ENCODE measurements around the gene SMOC2. TPM values are rescaled to one million over a fixed set of nuclear protein-coding genes. Genes with fewer than 3 reads are reported as not detected.

Gene SMOC2
- total and polyA plus RNA-seq, 2 of the 13 experiments (the other 11 are each of a cell fraction or from before 2014, with no cell fraction given) = not detected

DNA sequence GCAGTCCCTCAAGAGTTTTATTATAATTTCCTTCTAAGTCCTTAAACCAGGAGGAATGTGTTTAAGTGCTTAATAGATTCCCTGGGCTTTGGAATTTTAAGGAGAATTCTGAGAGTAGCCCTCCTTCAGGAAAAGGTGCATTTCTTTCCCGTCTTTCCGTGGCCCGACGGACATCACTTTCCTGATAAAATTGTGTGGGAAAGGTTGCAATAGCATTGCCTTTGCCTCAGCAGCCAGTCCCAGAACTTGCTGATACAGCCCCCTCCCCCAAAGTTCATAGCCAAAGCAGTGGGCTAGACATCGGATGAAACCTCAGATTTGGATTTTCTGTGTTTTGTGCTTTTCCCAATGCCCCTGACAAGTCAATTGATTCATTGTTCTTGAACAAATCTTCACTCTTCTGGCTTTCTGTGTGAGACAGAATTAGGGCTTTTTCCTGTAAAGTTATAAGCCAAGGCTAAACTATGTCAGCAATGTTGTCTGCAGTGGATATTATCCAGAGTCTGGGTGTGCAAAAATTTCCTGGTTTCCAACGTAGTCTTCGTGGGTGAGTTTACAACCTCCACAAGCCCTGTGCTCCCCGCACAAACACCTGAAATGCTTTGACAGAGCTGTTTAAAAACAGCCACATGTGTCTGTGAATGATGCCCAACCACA lies 1.1 kb upstream of the SMOC2 start (continued):
- TF ChIP-seq, protein P1, sequence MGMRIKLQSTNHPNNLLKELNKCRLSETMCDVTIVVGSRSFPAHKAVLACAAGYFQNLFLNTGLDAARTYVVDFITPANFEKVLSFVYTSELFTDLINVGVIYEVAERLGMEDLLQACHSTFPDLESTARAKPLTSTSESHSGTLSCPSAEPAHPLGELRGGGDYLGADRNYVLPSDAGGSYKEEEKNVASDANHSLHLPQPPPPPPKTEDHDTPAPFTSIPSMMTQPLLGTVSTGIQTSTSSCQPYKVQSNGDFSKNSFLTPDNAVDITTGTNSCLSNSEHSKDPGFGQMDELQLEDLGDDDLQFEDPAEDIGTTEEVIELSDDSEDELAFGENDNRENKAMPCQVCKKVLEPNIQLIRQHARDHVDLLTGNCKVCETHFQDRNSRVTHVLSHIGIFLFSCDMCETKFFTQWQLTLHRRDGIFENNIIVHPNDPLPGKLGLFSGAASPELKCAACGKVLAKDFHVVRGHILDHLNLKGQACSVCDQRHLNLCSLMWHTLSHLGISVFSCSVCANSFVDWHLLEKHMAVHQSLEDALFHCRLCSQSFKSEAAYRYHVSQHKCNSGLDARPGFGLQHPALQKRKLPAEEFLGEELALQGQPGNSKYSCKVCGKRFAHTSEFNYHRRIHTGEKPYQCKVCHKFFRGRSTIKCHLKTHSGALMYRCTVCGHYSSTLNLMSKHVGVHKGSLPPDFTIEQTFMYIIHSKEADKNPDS (CRISPR knock-in tag; IDR thresholded peaks at IDR 0.05) = no peak
- TF ChIP-seq, protein P2, sequence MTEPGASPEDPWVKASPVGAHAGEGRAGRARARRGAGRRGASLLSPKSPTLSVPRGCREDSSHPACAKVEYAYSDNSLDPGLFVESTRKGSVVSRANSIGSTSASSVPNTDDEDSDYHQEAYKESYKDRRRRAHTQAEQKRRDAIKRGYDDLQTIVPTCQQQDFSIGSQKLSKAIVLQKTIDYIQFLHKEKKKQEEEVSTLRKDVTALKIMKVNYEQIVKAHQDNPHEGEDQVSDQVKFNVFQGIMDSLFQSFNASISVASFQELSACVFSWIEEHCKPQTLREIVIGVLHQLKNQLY (CRISPR knock-in tag; IDR thresholded peaks at IDR 0.05) = no peak
- TF ChIP-seq SRSF4 (IDR thresholded peaks at IDR 0.05; ENCODE audit: low read depth, low read length, poor library complexity, severe bottlenecking) (no peak), CEBPG (CRISPR knock-in tag; IDR thresholded peaks at IDR 0.05) (no peak), RNF2 (conservative IDR thresholded peaks at IDR 0.05; ENCODE audit: low read depth) (no peak), ZNF282 (IDR thresholded peaks at IDR 0.05; ENCODE audit: partially characterized antibody) (no peak), MED8 (CRISPR knock-in tag; IDR thresholded peaks at IDR 0.05; ENCODE audit: insufficient replicate concordance) (no peak)

DNA sequence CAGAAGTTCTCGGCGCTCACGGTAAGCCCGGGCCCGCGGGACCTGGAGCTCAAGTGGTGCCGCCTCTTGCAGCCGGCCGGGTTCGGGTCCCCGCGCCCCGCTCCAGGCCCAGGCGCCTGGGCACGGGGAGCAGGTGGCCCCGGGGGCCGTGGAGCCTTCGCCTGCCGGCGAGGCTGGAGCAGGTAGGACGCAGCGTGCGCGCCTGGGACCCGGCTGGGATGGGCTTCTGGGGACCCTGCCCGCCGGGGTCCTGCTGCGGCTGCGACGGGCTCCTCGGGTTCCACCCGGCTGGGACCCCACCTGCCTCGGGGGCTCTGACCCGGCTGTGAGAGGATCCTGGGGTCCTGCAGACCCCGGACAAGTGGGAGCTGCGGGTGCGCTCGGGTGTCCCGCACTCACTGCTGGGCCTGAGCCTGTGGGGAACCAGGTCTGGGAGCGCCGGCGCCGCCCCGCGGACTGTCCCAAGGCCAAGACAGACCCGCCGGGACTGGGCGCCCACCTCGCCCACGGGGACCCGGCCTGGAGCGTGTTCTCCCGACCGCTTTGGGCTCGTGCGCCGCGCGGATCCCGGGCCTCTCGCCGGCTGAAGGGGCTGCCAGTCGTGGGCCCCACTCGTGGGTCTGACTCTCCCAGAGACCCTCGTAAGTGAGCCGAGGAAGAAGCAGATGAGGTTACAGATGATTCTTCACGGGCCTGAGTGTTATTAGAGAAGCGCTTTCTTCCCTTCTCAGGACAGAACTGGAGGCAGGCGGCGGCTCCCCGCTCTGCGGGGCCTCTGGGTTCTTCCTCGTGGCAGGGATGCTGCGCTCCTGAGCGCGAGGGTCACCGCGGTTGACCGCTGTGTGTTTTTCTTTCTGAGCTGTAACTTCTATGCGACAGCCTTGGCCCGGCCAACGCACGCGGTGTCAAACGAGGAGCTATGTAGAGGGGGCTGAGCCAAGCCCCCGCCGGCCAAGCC lies 729 bp downstream of the SMOC2 start:
- FAIRE-seq = no peak
- CTCF ChIA-PET (ENCODE audit: low intra/inter-chr PET ratio, low total read pairs) = no interaction called here
- BruUV-seq (replicated peaks) = no TSS peak
- no peak overlapping the region for H3K27ac ChIP-seq (ENCODE audit: extremely low read length, insufficient read depth, low read length)
- no peak overlapping the region for H3K9ac ChIP-seq (ENCODE audit: insufficient read depth, low read depth, low read length)
- no peak overlapping the region for H3K4me3 ChIP-seq (replicated peaks in 1 of 3; ENCODE audit: insufficient read depth in 1 of 3, low read depth in 2 of 3, low read length in 3 of 3)
- intact Hi-C loops (cut with micrococcal nuclease; ENCODE audit: unreplicated experiment) = no loop called here
- no peaks in the 10 kb centered on the region for H3K36me3 ChIP-seq (replicated peaks in 1 of 2; ENCODE audit: control insufficient read depth in 1 of 2, insufficient read depth in 2 of 2, low read length in 2 of 2)
- H4K20me1 ChIP-seq (ENCODE audit: insufficient read depth, low read length) = no peaks in the 10 kb centered on the region
- TF ChIP-seq ZMYM4 (CRISPR knock-in tag; IDR thresholded peaks at IDR 0.05) = no peak
- TF ChIP-seq IRX3 (CRISPR knock-in tag; IDR thresholded peaks at IDR 0.05; ENCODE audit: borderline replicate concordance, low read depth) = no peak
- no peak for TF ChIP-seq ELF4 (CRISPR knock-in tag; IDR thresholded peaks at IDR 0.05; ENCODE audit: borderline replicate concordance)
- TF ChIP-seq, protein P3, sequence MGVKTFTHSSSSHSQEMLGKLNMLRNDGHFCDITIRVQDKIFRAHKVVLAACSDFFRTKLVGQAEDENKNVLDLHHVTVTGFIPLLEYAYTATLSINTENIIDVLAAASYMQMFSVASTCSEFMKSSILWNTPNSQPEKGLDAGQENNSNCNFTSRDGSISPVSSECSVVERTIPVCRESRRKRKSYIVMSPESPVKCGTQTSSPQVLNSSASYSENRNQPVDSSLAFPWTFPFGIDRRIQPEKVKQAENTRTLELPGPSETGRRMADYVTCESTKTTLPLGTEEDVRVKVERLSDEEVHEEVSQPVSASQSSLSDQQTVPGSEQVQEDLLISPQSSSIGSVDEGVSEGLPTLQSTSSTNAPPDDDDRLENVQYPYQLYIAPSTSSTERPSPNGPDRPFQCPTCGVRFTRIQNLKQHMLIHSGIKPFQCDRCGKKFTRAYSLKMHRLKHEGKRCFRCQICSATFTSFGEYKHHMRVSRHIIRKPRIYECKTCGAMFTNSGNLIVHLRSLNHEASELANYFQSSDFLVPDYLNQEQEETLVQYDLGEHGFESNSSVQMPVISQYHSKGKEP (CRISPR knock-in tag; IDR thresholded peaks at IDR 0.05) = no peak
- TF ChIP-seq EZH2 (conservative IDR thresholded peaks at IDR 0.05; ENCODE audit: low read depth, low read length) = peak; percentile 90
- TF ChIP-seq ZNF256 (CRISPR knock-in tag; conservative IDR thresholded peaks at IDR 0.05) = no peak
- TF ChIP-seq NFYC (CRISPR knock-in tag; IDR thresholded peaks at IDR 0.05) = no peak
- no peak for TF ChIP-seq TMF1 (CRISPR knock-in tag; IDR thresholded peaks at IDR 0.05; ENCODE audit: low read depth)
- H3K4me2 ChIP-seq (ENCODE audit: low read depth, low read length) = no peak overlapping the region
- H2AFZ ChIP-seq (ENCODE audit: low read length) = no peak overlapping the region
- in situ Hi-C loops (cut with HindIII; ENCODE audit: extremely low pct_ligation_motif_present, low pct_unique_long_range_greater_than_20kb) = no loop called here
- POLR2A ChIA-PET = no interaction called here
- no peaks in the 10 kb centered on the region for H3K79me2 ChIP-seq (ENCODE audit: insufficient read depth, low read length)
- H3K4me1 ChIP-seq (ENCODE audit: insufficient read depth, low read length) = no peaks in the 10 kb centered on the region
- DNase-seq (ENCODE audit: low spot score) = no peak
- no peaks in the 10 kb centered on the region for H3K9me3 ChIP-seq (ENCODE audit: low read length)
- peaks cover 6 to 75% of the 10 kb centered on the region in 2 experiments for H3K27me3 ChIP-seq (ENCODE audit: control insufficient read depth in 1 of 2, insufficient read depth in 2 of 2, low read length in 2 of 2)
- 20% methylated on average over 19 of the region's 87 CpGs for WGBS (ENCODE audit: low lambda C conversion rate)
- ATAC-seq = peak; percentile 53

Measured in HepG2 (cell line).